OCI-LY3 (cell line): ENCODE measurements around the gene ARSA.
"Not testable (repeated sequence)": the region's sequence is repeated elsewhere in the genome, so short reads cannot be mapped to it uniquely, and the experiment has no call there.

Experiments
- H2AFZ ChIP-seq: fragments of 200-600, 300-600 bp; shearing (Covaris generic); 2 replicates; pipeline ENCODE4 v1.6.0; 2014; ENCODE audit warnings: antibody characterized with exemption, low read depth, low read length
- H3K27ac ChIP-seq: fragments of 200-600, 300-600 bp; sonication (generic); 2 replicates; pipeline ENCODE4 v1.5.1; 2014; ENCODE audit warnings: mild to moderate bottlenecking, low read length, moderate library complexity, mixed read lengths
- H3K27me3 ChIP-seq: fragments of 200-600, 300-600 bp; sonication (generic); 2 replicates; pipeline ENCODE4 v1.6.1; 2014; ENCODE audit warnings: low read depth, low read length, mixed read lengths
- H3K36me3 ChIP-seq: fragments of 200-600, 300-600 bp; sonication (generic); replicated peaks from 2 replicates; pipeline ENCODE3; 2014; ENCODE audit warnings: low read depth, low read length, mixed read lengths
- H3K4me1 ChIP-seq: fragments of 300-600, 200-600 bp; sonication (generic); 2 replicates; pipeline ENCODE4 v1.6.1; 2014; ENCODE audit warnings: low read length, mixed read lengths
- H3K4me2 ChIP-seq: fragments of 200-600, 300-600 bp; sonication (generic); 2 replicates; pipeline ENCODE4 v1.6.1; 2014; ENCODE audit warnings: low read length, mixed read lengths
- H3K4me3 ChIP-seq: fragments of 300-600, 200-600 bp; sonication (generic); 2 replicates; pipeline ENCODE4 v1.5.1; 2014; ENCODE audit warnings: antibody characterized with exemption, mild to moderate bottlenecking, low read length, moderate library complexity
- H3K79me2 ChIP-seq: fragments of 300-600, 200-600 bp; shearing (Covaris generic); 2 replicates; pipeline ENCODE4 v1.6.1; 2014; ENCODE audit warnings: mild to moderate bottlenecking, low read length, mixed read lengths
- H3K9ac ChIP-seq: fragments of 300-600, 200-600 bp; shearing (Covaris generic); 2 replicates; pipeline ENCODE4 v1.6.0; 2014; ENCODE audit warnings: mild to moderate bottlenecking, low read length, moderate library complexity
- H3K9me3 ChIP-seq: fragments of 200-600, 300-600 bp; shearing (Covaris generic); 2 replicates; pipeline ENCODE4 v1.6.1; 2014; ENCODE audit warnings: low read length, mixed read lengths; ENCODE audit not compliant: insufficient read depth
- H4K20me1 ChIP-seq: fragments of 200-600, 300-600 bp; sonication (generic); 2 replicates; pipeline ENCODE4 v1.6.1; 2016; ENCODE audit warnings: low read length, mixed read lengths; ENCODE audit not compliant: insufficient read depth
- EZH2phosphoT487 ChIP-seq: fragments of 200-600 bp; shearing (Covaris generic); IDR thresholded peaks from 2 replicates; pipeline ENCODE4 v1.6.1; 2018; ENCODE audit warnings: antibody characterized with exemption, mixed run types, low read depth
- TF ChIP-seq, protein P1 (sequence below): fragments of 200-600, 300-600 bp; sonication (generic); IDR thresholded peaks from 2 replicates; pipeline ENCODE4 v1.5.1; 2014; ENCODE audit warnings: antibody characterized with exemption, low read length, low read depth

Gene ARSA

DNA sequence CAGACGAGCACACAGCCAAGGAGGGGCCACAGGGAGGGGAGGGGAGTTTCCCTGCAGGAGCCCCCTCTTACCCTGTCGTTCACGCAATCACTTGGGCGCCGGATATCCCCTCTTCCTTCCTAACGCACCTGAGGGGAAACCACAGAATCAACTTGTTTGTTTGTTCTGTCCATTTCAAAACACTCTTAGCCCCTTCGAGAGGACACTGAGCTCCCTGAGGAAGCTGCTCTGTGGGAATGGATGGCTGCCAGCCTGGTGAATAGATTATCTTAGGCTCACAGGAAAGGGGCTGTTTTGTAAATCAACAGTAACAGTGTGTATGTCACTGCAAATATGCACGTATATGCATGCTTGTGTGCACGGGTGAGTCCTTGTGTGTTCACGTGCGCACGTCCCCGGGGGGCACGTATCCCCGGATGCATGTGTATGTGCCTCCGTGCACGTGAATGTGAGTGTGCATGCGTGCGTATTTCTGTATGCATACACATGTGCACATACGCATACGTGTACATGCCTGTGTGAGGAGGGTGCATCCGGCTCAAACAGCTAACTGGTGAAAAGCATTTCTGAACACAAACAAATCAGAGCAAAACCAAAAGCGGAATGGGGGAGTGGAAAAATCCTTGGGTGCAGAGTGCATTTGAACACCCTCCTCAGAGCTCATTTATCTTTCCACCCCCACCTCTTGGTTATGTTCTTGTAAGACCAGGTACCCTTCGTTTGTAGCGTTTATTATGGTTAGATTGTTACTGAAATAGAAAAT lies 7.2 kb downstream of the ARSA start:
- Histone ChIP-seq H3K4me2 (peak overlapping the region; percentile 100), H4K20me1 (no peaks in the 10 kb centered on the region), H3K36me3 (no peaks in the 10 kb centered on the region), H3K9me3 (no peaks in the 10 kb centered on the region), H3K4me1 (peaks cover 23% of the 10 kb centered on the region), H3K4me3 (peak overlapping the region; percentile 78), H3K9ac (peak overlapping the region; percentile 88), H3K27me3 (no peaks in the 10 kb centered on the region), H2AFZ (peak overlapping the region; percentile 87; the same call in 1 of the 2 replicates), H3K27ac (peak overlapping the region; percentile 92), H3K79me2 (no peaks in the 10 kb centered on the region)
- TF ChIP-seq, protein P1, sequence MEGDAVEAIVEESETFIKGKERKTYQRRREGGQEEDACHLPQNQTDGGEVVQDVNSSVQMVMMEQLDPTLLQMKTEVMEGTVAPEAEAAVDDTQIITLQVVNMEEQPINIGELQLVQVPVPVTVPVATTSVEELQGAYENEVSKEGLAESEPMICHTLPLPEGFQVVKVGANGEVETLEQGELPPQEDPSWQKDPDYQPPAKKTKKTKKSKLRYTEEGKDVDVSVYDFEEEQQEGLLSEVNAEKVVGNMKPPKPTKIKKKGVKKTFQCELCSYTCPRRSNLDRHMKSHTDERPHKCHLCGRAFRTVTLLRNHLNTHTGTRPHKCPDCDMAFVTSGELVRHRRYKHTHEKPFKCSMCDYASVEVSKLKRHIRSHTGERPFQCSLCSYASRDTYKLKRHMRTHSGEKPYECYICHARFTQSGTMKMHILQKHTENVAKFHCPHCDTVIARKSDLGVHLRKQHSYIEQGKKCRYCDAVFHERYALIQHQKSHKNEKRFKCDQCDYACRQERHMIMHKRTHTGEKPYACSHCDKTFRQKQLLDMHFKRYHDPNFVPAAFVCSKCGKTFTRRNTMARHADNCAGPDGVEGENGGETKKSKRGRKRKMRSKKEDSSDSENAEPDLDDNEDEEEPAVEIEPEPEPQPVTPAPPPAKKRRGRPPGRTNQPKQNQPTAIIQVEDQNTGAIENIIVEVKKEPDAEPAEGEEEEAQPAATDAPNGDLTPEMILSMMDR: peak; percentile 51
- no peak for TF ChIP-seq EZH2phosphoT487

DNA sequence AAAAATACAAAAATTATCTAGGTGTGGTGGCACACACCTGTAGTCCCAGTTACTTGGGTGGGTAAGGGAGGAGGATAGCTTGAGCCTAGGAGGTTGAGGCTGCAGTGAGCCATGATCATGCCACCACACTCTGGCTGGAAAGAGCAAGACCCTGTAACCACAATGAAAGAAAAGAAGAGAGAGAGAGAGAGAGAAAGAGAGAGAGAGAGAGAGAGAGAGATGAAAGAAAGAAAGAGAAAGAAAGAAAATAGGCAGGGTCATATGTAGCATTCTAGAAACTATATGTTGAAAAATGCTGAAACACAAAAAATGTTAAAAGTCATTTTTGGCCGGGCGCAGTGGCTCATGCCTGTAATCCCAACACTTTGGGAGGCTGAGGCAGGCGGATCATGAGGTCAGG lies 13.7 kb downstream of the ARSA start:
- H3K4me1 ChIP-seq, H4K20me1 ChIP-seq, H3K9me3 ChIP-seq, H3K4me2 ChIP-seq, H3K4me3 ChIP-seq, H2AFZ ChIP-seq, H3K27ac ChIP-seq, H3K27me3 ChIP-seq, H3K36me3 ChIP-seq, H3K9ac ChIP-seq, H3K79me2 ChIP-seq: not testable (repeated sequence)

DNA sequence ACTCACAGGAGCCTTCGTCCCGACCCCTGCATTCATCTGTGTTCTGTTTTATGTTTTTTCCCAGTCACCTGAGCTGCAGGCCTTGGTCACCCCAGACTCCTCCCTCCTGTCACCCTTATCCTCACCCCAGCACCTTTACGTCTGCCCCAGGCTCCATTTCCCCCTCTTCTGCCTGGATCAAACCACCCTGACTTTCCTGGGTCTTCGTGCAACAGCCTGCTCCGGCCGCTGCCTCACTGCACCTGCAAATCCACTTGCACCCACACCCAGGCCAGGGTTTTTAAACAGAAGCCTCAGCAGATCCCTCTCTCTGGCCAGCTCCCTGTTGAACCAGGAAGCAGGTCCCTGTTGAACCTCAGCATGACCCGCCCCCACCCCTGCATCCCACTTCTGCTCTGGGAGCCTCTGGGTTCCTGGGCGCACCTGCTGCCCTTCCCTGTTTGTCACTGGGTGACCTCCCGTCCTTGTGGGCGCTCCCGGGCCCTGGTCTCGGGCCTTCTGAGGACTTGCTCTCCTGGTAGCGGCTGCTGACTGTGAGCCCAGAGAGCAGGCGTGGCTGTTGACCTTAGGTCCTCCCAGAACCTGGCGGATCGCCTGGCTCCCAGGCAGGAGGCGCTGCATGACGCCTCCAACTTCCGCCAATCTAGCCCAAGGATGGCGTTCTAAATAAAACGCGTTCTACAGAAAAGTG lies 14.5 kb downstream of the ARSA start:
- no peaks in the 10 kb centered on the region for H4K20me1 ChIP-seq
- H3K27ac ChIP-seq: no peak overlapping the region
- no peak overlapping the region for H3K9ac ChIP-seq
- H2AFZ ChIP-seq: no peak overlapping the region
- no peaks in the 10 kb centered on the region for H3K36me3 ChIP-seq
- no peaks in the 10 kb centered on the region for H3K79me2 ChIP-seq
- no peak for TF ChIP-seq EZH2phosphoT487
- TF ChIP-seq, protein P1: no peak
- no peaks in the 10 kb centered on the region for H3K27me3 ChIP-seq
- no peak overlapping the region for H3K4me3 ChIP-seq
- H3K4me2 ChIP-seq: no peak overlapping the region
- no peaks in the 10 kb centered on the region for H3K4me1 ChIP-seq
- H3K9me3 ChIP-seq: no peaks in the 10 kb centered on the region

DNA sequence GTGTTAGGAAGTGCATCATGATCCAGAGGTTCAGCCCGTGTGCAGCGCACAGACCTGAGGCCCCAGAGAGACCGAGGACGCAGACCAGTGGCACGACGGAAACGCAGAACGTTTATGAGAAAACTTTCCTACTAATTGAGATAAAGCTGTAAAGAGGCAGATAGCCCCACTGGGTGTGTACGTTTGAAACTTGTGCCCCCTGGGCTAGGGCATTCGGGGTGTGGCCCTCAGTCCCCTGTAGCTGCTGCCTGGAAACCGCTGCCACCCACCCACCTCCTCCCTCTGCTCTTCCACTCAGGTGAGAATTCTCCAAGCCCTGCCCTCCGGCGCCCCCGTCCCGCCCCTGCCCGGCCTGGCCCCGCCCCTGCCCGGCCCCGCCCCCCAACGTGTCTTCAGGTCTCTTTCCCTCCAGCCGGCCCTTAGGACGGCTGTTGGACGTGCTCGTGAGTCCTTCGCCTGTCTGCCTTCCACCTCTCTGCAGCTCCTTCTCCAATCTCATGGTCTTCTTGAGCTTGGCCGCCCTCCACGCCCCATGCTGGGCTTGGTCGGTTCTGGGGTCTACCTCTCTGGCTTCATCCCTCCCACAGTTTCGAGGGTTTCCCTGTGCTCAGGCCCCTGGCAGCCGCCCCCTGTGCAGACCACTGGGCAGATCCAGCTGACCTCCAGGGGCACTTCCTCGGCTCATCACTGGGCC lies 15.3 kb downstream of the ARSA start:
- Histone ChIP-seq H3K27ac (no peak overlapping the region), H3K79me2 (no peaks in the 10 kb centered on the region), H3K36me3 (no peaks in the 10 kb centered on the region), H3K27me3 (no peaks in the 10 kb centered on the region), H3K4me2 (no peak overlapping the region), H3K9ac (no peak overlapping the region), H4K20me1 (no peaks in the 10 kb centered on the region), H2AFZ (no peak overlapping the region), H3K9me3 (no peaks in the 10 kb centered on the region), H3K4me3 (no peak overlapping the region), H3K4me1 (no peaks in the 10 kb centered on the region)
- TF ChIP-seq EZH2phosphoT487: no peak
- TF ChIP-seq, protein P1: no peak
